NB4 (cell line): ENCODE data around the gene PDE3A.

Experiments
- CTCF ChIP-seq: IDR thresholded peaks from one replicate; pipeline ENCODE4 v1.5.1; 2012; ENCODE audit warnings: low read depth, low read length
- MAX ChIP-seq: IDR thresholded peaks from 2 replicates; pipeline ENCODE4 v1.6.1; 2011; ENCODE audit warnings: low read depth, low read length
- MYC ChIP-seq: IDR thresholded peaks from 2 replicates; pipeline ENCODE4 v1.6.1; 2011; ENCODE audit warnings: low read depth, low read length
- POLR2A ChIP-seq: IDR thresholded peaks from 2 replicates; pipeline ENCODE4 v1.6.1; 2011; ENCODE audit warnings: mild to moderate bottlenecking; ENCODE audit not compliant: insufficient read length; ENCODE audit errors: extremely low read depth

- TF ChIP-seq MAX (no peak), CTCF (no peak), POLR2A (no peak), MYC (no peak)
These were observed 144.9 kb downstream of the PDE3A start for GRCh38 chr12:20513189-20513588.
